ENCODE results near the gene ANKRD36B.
"Not testable (repeated sequence)": the region's sequence is repeated elsewhere in the genome, so short reads cannot be mapped to it uniquely, and the experiment has no call there.

ANKRD36B gene

DNA sequence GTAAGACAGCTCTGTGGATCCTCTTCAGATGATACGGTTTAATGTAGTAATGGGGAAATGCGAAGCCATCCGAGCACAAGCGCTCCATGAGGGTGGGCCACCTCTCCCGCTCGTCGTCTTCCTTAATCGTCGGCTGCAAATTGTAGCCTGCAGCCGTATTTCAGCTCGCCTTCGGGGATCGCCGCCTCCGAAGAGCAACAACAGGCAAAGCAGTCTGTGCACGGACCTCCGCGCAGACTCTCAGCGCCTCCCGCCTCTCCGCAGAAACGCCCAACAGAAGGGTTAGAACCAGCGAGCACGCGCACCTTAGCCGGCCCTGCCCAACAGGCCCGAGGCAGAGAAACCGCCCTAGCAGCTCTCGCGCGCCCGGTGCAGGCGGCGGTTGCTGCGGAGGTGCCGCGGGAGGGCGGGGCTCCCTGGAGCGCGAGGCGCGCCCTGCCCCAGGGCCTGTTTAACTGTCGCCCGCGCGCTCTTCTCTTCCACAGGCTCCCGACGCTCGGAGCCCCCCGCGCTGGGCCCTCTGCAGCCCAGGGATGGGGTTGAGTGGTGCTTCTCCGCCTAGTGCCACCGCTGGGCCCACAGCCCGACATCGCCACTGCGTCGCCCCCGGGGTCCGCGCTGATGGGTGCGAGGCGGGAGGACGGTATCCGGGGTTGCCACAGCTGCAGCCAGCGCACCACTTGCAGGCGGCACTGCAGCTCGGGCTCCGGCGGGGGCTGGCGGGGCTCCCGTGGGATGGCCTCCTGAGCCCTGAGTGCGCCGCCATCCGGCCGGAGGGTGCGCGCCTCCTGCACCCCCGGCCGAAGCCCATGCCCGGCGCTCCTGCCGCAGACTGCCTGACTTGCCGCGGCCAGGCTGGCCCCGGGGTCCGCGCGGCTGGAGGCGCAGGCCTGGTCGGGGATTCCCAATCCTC, at the start of gene ANKRD36B:
ANKRD36B (minus strand) TSS at position 280 of the 913 bp plus-strand sequence; CDS start at position 88, 192 bp downstream.
- DNase-seq: peak; percentile 72 to 78

- DNase-seq: not testable (repeated sequence)
Observed at GRCh38 chr2:97626049-97626430, 36.4 kb upstream of the ANKRD36B start.

GRCh38 chr2:97625354-97626048, 35.8 kb upstream of the ANKRD36B start:
- not testable (repeated sequence) for DNase-seq

GRCh38 chr2:97622976-97623375, 33.3 kb upstream of the ANKRD36B start:
- DNase-seq: not testable (repeated sequence)

- not testable (repeated sequence) for DNase-seq
Observed at GRCh38 chr2:97620492-97620891, 30.8 kb upstream of the ANKRD36B start.

DNA sequence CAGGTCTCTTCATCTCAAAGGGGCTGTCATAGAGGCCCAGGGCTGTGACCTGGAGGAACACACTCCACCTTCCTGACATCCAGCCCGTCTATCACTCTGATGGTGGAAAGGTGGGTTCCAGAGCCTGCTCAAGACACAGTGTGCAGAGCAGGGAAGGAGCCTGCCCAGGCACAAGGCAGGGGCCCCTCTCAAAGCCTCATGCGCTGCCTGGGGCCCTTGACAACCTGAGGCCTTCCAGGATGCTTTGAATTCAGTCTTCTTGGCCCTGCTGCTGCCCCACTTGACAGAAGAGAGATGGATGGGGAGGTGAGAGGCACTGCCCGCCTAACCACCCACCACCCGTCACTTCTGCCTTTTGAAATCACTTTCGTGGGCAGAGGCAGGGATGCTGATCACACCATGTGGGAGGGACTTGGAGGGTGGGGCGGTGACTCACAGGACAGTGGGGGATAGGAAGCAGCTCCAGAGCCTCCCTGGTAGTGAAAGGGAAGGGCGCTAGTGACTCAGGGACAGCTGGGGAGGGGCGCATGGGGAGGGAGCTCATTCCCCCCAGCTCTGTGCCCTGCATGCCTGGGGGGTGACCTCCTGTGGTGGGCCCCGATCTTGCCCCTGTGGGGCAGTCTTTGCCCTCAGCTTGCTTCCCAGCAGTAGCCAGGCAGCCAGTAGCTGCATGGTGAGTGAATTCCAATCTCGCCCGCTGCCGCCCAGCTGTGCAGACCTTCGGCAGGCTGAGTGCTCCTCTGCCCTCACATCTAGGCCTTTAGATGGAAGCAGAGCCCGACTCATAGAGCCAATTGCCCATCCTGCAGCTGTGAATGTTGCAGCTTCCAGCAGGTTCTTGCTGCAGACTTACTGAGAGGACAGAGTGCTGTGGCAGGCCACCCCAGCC, 29.5 kb upstream of the ANKRD36B start:
- DNase-seq: peak in 1 of 2 experiments; percentile 19

DNA sequence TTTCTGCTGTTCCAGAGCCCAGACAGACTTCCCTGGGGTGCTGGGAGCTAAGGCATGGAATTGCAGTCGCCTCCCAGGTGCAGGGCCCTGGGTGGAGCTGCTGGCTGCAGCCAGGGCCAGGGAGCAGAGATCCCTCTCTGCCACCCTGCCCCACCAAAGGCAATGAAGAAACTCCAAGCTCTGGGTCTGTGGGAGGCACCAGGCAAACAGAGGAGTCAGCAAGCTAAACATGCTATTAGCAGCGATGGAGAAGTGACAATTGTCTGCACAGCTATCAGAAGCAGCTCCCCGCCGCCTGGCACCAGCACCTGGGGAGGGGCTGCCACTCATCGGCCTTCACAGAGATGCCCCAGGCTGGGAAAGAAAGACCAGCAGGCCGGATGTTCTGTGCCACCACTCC, 28.2 kb upstream of the ANKRD36B start:
- DNase-seq: no peak

GRCh38 chr2:97615746-97616145, 26.1 kb upstream of the ANKRD36B start:
- DNase-seq: not testable (repeated sequence)

- not testable (repeated sequence) for DNase-seq
Observed at GRCh38 chr2:97611895-97612294, 22.2 kb upstream of the ANKRD36B start.

DNA sequence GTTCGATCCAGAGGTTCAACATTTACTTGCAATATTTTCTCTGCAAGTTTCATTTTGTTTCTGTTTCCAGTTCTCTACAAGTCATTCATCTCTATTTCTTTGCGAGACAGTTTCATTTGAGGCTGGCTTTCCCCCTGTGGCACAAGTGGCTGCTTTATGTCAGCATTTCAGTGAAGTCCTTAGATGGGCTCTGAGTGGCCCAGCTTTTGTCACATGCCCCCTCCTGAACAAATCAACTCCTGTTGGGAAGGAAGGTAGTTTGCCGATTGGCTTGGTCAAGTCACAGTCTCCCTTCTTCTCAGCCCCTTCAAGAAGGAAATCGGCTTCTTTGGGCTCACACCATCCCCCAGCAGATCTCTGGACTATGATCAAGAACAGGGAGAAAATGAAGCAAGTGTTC, 19.1 kb upstream of the ANKRD36B start:
- DNase-seq: not testable (repeated sequence)

DNA sequence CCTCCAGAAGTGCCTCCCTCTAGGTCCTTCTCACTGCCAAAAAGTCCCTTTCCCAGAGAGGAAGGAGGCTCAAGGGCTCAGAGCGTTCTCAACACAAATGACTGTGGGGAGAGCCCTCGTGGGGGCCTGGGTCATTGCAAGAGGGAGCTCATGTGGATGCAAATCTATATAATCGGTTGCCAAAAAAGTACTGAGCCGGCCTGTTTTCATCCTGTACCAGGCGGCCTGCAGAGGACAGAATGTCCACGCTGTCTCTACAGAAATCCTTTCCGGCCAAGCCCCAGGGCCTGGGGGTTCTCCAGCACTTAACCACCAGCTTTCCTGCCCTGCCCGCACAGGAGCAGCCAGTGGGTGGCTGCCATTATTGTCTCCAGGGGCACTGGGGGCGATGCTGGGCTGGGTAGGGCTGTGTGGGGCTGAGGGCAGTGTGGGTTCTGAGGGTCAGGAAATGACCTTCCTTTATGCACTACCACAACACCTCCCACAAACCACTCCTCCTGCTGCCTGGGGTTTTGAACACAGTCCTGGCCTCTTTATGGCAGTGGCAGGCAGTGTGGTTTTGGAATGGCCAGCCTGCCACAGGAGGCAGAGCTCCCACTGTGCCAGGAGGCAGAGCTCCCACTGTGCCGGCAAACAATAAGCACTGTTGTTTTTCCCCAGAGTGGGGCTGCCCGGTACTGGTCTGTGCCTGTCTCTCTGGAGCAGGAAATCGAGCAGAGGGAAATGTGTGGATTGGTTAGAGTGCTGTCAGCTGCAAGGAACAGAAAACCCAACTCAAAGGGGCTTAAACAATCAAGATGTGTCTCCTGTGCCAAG, 16.1 kb upstream of the ANKRD36B start:
- DNase-seq: not testable (repeated sequence)

DNA sequence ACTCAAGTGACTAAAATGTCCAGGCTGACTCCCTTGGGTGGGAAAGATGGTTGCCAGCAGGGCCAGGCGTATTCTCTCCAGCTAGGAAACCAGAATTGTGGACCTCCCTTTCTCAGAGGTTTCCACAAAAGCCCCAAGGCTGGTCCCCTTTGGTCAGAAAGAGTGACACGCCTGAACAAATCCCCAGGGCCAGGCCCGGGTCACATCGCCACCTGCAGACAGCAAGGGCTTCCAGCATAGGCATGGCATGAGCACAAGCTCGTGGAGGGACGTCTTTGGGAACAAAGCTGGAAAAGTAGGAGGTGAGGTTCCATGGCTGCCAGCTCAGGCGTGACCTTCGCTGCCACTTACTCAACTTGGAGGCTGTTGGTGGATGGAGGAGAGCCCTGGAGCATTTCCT, 15.4 kb upstream of the ANKRD36B start:
- not testable (repeated sequence) for DNase-seq

DNA sequence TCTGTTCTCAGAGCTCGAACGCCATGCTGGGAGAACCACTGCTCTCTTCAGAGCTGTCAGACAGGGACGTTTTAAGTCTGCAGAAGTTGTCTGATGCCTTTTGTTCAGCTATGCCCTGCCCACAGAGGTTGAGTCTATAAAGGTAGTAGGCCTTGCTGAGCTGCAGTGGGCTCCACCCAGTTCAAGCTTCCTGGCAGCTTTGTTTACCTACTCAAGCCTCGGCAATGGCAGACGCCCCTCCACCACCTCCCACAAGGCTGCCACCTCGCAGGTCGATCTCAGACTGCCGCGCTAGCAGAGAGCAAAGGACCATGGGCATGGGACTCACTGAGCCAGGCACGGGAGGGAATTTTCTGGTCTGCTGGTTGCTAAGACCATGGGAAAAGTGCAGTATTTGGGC, 11.9 kb upstream of the ANKRD36B start:
- not testable (repeated sequence) for DNase-seq

DNA sequence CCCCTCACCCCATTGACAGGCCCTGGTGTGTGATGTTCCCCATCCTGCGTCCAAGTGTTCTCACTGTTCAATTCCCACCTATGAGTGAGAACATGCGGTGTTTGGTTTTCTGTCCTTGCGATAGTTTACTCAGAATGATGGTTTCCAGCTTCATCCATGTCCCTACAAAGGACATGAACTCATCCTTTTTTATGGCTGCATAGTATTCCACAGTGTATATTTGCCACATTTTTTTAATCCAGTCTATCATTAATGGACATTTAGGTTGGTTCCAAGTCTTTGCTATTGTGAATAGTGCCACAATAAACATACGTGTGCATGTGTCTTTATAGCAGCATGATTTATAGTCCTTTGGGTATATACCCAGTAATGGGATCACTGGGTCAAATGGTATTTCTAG, 6.5 kb upstream of the ANKRD36B start:
- DNase-seq: not testable (repeated sequence)

GRCh38 chr2:97593520-97593919, 3.8 kb upstream of the ANKRD36B start:
- DNase-seq: not testable (repeated sequence)

GRCh38 chr2:97590515-97591394, 1.1 kb upstream of the ANKRD36B start:
- peak; percentile 71 to 77 for DNase-seq

DNA sequence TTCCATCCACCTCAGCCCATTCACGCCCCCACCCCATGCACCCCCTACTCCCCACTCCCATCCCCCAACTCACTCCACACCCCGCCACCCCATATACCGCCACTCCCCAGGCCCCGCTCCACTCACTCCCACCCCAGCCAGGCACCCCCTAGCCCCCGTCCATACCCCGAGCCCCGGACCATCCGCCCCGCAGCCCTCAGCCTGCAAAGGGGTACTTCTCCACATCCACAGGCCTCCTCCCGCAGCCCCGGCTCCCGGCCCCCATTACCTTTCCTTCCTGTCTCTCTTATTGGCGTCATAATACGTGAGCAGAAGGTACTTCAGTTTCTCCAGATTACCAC, 450 bp downstream of the ANKRD36B start:
- not testable (repeated sequence) for DNase-seq

- DNase-seq: not testable (repeated sequence)
Observed at GRCh38 chr2:97565674-97566073, 24.0 kb downstream of the ANKRD36B start.

DNA sequence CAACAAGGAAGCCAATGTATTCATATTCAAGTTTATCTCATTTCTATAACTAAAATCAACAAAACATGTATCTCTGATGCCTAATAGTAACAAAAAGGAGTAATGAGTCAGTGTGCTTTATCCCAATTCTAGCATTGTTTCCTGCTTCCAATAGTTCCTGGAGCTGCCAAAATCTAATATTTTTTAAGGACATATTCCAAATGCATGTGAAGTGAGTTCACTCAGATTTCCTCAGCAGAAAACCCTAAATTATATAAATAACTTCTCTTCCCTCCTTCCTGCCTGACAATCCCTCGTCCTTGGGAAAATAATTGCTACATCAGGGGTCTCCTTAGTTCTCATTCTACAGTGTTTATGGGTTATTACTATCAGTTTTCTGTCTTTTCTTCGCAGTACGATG, 37.3 kb downstream of the ANKRD36B start:
- DNase-seq: not testable (repeated sequence)

DNA sequence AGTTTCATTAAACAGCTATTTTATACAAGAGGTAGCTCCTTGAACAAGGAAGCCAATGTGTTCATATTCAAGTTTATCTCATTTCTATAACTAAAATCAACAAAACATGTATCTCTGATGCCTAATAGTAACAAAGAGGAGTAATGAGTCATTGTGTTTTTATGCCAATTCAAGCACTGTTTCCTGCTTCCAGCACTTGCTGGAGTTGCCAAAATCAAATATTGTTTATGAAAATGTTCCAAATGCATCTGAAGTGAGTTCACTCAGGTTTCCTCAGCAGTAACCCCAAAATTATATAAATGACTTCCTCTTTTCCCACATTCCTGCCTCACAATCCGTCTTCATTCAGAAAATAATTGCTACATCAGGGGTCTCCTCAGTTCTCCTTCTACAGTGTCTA, 39.2 kb downstream of the ANKRD36B start:
- not testable (repeated sequence) for DNase-seq

- not testable (repeated sequence) for DNase-seq
Observed at GRCh38 chr2:97549058-97549457, 40.6 kb downstream of the ANKRD36B start.
